ENCODE results near the gene ZNF385D. TPM values are rescaled to one million over a fixed set of nuclear protein-coding genes. Genes with fewer than 3 reads are reported as not detected.

Gene ZNF385D
- polyA plus RNA-seq, 4 donors, result 9.1 to 17.9 (median 13.0) TPM

DNA sequence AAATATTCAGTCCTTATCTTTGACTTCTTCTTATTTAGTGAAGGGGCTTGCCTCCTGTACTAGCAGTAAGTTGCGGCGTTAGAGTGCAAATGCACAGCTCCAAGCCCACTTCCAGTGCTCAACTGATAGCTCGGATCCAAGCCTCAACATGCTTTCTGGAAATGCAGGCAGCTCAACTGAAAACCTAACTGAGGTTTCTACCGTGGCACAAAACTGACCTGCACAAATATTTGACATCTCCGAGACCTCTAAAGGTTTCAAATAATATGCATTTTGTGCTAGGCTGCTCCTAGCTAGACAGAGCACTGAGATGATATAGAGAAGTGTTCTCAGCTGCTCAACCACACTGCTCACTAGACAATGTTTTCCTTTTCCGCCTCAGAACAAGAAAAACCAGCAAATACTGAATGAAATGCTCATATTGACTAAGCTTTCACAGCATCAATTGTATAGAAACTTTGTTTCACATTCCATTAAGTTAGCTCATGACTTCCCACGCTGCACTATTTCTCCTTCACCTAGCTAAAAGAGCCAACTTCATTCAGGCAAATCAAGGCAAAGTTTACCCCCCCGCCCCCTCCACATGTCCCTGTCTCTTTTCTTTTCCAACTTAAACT, 822 bp downstream of the ZNF385D start:
- no peak for DNase-seq (ENCODE audit: low read depth in 4 of 4, low spot score in 2 of 4)

DNA sequence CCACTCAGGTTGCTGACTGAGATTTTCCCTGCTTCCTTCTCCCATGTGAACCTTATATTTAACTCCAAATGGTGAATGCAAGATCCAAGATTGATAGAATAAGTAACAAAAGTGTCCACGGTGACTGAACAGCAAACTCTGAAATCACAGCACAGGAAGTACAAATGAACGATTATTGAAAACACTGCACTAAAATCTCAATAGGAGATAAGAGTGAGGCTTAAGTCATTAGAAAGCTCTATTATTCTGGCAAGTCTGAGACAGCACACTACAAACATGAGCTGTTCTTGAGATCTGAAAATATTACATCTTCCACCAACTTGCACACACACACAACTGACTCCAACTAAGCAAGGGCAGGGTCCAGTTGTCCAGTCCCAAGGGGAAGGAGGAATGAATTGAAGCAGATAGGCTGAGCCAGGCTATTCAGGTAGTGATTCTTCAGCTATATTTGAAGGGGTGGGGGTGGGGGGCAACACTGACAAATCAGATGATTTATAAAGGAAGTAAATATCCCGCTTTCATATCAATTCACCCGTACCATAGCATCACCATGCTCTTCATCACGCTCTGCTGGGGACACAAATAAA, 2.9 kb downstream of the ZNF385D start:
- DNase-seq (ENCODE audit: low read depth in 4 of 4, low spot score in 2 of 4), result no peak

DNA sequence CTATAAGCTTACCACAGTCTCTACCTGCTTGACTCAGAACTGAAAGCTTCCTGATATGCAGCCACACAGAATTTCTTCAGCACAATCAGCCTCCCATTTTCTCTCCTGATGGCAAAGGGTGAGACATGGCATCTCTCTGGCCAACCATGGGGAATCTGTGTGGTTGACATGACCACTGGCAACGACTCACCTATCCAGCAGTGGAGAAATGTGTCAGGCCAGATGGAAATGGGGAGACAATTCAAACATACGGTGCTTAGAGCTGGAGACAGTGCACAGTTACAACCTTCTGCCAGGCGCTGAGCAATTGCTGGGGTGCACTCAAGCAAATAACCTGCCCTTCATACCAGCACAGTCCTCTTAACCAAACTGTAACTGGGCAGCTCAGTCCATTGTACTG, 3.6 kb downstream of the ZNF385D start:
- DNase-seq (ENCODE audit: low read depth in 4 of 4, low spot score in 2 of 4), result no peak

DNA sequence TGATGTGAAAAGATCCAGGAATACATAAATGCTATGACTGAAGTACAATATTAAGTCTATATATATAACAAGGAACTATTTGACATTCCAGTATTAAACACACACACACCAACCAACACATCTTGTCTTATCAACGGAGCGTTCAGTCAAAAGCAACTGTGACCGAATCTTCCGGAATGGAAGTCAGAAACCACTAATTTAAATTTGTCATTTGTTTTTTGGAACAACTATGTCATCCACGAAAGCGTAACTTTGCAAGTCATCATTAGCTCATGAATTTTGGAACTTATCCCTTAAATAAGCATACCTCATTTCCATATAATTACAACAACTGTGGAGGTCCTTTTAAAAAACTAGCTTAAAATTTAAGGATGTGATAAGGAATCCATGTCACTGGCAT, 5.0 kb downstream of the ZNF385D start:
- no peak for DNase-seq (ENCODE audit: low read depth in 4 of 4, low spot score in 2 of 4)

DNA sequence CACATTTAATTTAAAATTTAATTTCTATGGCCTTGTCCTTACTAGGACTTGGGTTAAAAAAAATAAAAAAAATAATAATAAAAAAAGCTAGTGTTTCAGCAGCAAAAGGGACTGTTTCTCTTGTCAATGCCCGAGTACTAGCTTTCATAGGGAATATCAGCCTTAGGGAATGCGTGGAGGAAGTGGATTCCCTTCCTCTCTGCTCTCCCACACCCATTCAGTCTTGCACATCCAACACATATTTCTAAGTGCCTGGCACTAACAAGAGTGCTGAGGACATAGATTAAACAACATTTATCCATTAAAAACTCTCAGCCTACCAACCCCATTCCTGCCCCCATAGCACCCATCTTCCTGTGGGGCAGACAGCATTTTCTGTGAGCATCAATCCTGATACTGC, 6.2 kb downstream of the ZNF385D start:
- DNase-seq (ENCODE audit: low read depth in 4 of 4, low spot score in 2 of 4), result no peak

GRCh38 chr3:21738935-21739702, 11.9 kb downstream of the ZNF385D start:
- no peak for DNase-seq (ENCODE audit: low read depth in 4 of 4, low spot score in 2 of 4)

DNA sequence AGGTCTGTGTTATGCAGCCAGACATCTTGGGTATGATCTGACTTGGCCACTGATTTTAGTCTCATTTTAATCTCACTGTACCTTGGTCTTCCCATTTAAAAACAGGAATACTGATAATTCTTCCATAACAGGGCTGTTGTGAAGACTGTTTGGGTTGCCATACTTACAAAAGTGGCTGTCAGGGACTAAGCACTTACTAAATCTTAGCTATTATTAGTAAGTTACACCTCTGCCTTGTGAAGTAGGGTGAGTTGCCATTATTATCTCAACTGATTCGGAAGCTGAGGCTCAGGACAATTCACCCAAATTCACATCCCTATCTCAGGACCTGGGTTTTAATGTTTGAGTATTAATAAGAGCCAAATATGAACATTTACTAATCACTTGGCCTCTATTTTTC, 12.7 kb downstream of the ZNF385D start:
- DNase-seq (ENCODE audit: low read depth in 4 of 4, low spot score in 2 of 4), result no peak

DNA sequence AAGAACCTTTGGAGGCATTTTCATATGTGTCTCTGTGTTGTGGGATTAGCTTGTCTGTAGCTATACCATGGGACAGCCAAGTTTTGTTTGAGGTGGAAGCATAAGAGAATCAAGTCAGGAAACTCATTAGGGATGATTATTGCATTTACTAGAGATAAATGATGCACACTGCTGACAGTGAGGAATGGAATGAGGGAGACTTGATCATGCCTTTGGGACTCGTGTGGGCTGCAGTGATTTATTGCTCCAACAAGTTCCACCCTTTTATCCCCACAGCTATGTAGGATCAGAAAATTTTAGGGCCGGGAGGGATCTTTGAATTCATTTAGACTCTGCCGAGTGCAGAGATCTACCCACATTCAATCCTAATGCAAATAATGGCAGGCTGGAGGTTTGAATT, 16.3 kb downstream of the ZNF385D start:
- DNase-seq (ENCODE audit: low read depth in 4 of 4, low spot score in 2 of 4), result no peak

DNA sequence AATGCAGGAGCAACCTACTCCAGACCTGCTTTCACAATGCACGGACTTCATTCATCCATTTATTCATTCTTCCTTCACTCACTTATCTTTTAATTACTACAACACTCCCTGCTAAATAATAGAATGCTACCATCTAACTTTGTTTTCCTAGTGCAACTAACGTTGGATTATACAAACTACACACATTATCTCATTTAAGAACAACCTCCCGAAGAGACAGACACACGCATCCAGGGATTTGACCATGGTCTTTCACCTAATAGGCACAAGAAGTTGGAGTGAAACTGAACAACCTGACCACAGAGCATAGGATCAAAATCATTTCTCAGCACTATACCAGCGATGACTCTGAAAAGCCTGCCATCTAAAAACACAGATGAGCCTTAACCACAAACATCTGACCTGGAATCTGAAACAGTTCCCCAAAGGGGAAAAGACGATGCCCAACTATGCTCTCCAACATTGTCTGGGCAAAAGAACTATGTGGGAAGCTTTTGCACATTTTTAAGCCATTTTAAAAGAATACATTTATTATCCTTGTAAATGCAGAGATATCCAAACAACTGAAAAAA, 21.0 kb downstream of the ZNF385D start:
- no peak for DNase-seq (ENCODE audit: low read depth in 4 of 4, low spot score in 2 of 4)

- no peak for DNase-seq (ENCODE audit: low read depth in 4 of 4, low spot score in 2 of 4)
These were observed 21.7 kb downstream of the ZNF385D start for GRCh38 chr3:21729331-21729730.

DNA sequence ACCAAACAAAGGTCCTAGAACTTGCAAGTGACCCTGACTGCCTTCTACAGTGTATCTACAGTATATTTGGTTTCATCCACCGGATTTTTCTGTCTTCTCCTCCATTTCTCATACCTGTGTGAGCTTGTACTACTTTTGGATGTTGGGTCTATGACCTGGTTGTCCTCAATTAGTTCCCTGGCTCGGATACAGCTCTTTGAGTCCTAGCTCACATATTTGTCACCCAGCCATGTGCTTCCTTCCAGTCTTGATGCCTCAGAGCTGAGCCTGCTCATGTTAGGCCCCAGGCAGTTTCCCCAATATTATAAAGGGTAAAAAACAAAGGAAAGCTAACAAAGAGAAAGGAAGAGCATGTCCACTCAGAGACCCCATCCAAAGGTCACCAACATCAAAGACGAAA, 28.2 kb downstream of the ZNF385D start:
- no peak for DNase-seq (ENCODE audit: low read depth in 4 of 4, low spot score in 2 of 4)

- no peak for DNase-seq (ENCODE audit: low read depth in 4 of 4, low spot score in 2 of 4)
These were observed 28.7 kb downstream of the ZNF385D start for GRCh38 chr3:21722301-21722700.

GRCh38 chr3:21718943-21719591, 31.9 kb downstream of the ZNF385D start:
- no peak for DNase-seq (ENCODE audit: low read depth in 4 of 4, low spot score in 2 of 4)

GRCh38 chr3:21718161-21718765, 32.7 kb downstream of the ZNF385D start:
- DNase-seq (ENCODE audit: low read depth in 4 of 4, low spot score in 2 of 4), result no peak

DNA sequence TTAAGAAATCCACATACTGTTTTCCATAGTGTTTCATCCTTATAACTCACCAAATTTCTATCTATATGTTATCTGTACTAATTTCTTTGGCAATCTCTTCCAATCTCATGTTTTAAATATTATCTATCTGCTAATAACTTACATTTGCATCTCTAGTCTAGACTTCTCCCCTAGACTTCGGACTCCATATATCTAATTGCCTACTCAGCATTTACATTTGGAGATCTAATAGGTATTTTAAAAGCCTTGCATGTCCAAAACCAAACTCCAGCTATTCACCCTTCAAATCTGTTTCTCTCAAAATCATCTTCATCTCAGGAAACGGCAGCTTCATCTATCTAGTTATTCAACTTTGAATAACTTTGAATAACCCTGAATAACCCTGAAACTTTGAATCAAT, 35.3 kb downstream of the ZNF385D start:
- DNase-seq (ENCODE audit: low read depth in 4 of 4, low spot score in 2 of 4), result no peak

DNA sequence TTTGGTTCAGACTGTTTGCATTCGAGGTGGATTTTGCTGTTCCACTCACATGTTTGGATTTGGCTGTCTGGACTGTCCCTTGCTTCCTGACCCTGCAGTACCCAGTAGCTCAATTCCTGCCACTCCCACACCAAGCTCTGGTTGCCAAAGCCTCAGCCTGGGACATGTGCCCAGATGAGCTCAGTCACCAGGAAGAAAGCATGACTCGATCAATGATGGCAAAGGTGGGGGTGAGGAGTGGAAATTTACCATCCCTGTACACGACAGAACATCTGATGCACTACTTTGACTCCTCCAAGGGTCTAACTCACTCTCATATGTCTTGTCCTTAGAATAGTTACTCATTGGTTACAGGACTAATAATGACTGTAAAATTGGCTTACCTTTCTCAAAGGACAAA, 45.2 kb downstream of the ZNF385D start:
- no peak for DNase-seq (ENCODE audit: low read depth in 4 of 4, low spot score in 2 of 4)

DNA sequence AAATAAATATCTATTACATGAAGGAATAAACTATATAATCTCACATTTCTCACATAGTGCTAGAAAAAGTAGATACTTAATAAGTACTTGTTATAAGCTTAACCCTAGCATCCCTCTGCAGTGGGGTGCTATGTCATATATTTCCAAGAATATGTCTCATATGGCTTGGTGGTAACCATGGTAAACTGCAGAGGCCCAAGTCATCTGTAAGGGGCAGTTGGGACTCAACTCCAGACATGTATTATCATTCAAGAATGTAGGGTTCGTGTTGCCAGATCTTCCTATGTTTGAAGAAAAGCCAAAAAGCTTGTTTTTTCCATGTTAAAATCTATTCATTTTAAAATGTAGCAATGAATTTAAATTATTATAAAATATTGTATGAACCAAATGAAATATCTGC, 46.2 kb downstream of the ZNF385D start:
- no peak for DNase-seq (ENCODE audit: low read depth in 4 of 4, low spot score in 2 of 4)

DNA sequence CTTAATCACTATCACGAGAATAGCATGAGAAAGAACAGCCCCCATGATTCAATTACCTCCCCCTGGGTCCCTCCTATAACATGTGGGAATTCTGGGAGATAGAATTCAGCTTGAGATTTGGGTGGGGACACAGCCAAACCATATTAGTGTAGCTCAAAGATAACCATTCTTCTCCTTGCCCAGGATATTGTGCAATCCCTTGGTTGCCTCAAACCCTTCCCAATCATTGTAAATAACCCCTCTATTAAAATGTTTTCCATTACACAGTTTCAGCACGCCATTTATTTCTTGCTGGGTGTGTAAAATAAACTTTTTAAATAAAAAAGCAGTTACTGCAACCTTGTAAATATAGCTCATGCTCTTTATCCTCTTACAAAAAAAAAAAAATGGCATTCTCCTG, 47.7 kb downstream of the ZNF385D start:
- no peak for DNase-seq (ENCODE audit: low read depth in 4 of 4, low spot score in 2 of 4)

- DNase-seq (ENCODE audit: low read depth in 4 of 4, low spot score in 2 of 4), result no peak
These were observed 53.3 kb downstream of the ZNF385D start for GRCh38 chr3:21697707-21698106.

DNA sequence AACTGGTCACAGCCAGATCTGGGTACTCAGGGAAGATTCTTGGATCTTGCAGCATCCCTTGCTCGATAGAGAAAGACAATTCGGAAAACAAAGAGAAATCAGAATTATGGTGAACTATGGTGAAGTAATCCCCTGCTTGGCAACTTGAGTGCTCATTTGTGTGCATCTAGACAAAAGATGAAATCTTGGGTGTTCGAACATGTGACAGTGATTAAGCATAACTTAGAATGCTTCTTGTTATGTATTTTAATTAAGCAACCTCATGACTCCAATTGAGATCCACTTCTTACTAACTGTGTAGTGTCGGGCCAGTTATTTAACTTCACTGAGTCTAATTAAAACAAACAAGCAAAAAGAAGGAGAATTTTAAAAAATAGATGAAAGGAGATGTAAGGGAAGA, 56.5 kb downstream of the ZNF385D start:
- no peak for DNase-seq (ENCODE audit: low read depth in 4 of 4, low spot score in 2 of 4)

GRCh38 chr3:21691036-21691435, 60.0 kb downstream of the ZNF385D start:
- DNase-seq (ENCODE audit: low read depth in 4 of 4, low spot score in 2 of 4), result no peak

Data from left renal cortex interstitium (tissue), 4 donors.